Astrocyte (in vitro differentiated cells and primary cell): ENCODE data around the gene UQCRC2.

Experiments used
- CTCF ChIP-seq: IDR thresholded peaks from 2 replicates; pipeline ENCODE4 v1.5.1; 2011; ENCODE audit warnings: low read depth, mild to moderate bottlenecking, inconsistent platforms, low read length, moderate library complexity; ENCODE audit not compliant: insufficient read depth
- EZH2 ChIP-seq: IDR thresholded peaks from 2 replicates; pipeline ENCODE4 v1.6.1; 2012; ENCODE audit warnings: mild to moderate bottlenecking, low read length, inconsistent platforms; ENCODE audit not compliant: insufficient read depth

GRCh38 chr16:21964353-21964752 lies 11.2 kb downstream of the UQCRC2 start:
- TF ChIP-seq EZH2 = no peak
- TF ChIP-seq CTCF = no peak
